COR-L47 (cell line): ENCODE results near the gene DDX3Y.

ENCODE experiments used
- DNase-seq: peaks from one replicate; lab custom pipeline; 2025; lab: John Stamatoyannopoulos, UW

DDX3Y gene

DNA sequence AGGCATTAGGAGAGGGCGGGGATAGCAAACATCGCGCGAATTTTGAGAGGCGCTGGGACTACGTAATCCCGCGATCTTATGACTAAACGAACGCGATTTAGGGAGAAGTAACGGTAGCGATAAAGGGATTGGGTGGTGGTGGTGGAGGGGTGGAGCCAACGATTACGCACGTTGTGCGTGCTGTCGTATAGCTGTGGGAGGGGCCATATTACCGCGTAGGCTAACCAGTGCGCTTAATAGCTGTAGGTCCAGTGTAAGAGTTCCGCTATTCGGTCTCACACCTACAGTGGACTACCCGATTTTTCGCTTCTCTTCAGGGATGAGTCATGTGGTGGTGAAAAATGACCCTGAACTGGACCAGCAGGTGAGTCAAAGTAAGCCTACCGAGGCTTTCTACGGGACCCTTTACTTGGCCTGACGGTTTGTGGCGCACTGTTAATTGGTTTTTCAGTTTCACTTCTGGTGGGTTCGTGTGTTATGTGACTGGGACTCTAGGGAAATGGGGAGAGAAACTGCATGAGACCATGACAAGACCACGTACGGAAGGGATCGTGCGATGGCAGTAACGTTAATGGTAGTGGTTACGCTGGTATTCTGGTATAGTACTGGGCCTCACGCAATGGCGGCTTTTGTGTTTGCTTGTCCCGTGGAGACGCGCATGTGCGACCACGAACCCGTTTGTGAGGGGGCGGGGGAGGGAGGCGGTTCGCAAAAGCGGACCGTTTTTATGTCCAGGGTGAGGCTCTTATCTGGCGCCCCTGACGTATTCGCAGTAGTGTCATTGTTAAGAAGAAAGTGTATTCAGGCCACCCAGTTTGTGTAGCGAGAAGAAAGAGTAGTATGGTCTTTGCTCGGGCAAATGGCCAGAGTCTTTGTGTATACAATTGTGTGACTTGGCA lies at the start of gene DDX3Y:
Gene DDX3Y, plus strand, starts transcription at position 251 of the 899 bp plus-strand sequence. Its CDS starts 69 bp downstream, at position 320.
- DNase-seq: peak; percentile 97

GRCh38 chrY:12855791-12856275 lies 48.8 kb upstream of the DDX3Y start:
- DNase-seq: no peak

- DNase-seq: no peak
Observed at GRCh38 chrY:12867960-12868359, 36.7 kb upstream of the DDX3Y start.

GRCh38 chrY:12896973-12897372 lies 7.7 kb upstream of the DDX3Y start:
- DNase-seq: no peak

DNA sequence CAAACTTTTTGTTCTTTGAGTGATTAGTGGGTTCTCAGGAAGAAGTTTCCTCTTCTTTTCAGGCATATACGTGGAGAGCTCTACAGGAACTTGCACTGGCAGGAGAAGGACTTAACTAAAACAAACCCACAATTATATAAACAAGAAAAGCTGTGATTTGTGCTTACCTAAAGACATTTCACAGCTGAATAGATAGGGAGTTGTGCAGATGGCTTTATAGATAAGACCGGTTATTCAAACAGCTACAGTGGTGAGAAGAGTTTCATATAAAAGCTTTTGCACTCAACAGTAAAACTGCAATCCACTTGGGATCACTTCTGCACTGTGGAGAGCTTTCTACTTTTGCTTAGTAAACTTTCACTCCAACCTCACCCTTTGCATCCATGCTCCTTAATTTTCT lies 6.1 kb upstream of the DDX3Y start:
- no peak for DNase-seq

GRCh38 chrY:12905517-12905872 lies 827 bp downstream of the DDX3Y start:
- DNase-seq: peak; percentile 62

GRCh38 chrY:12905895-12906294 lies 1.2 kb downstream of the DDX3Y start:
- peak; percentile 1 for DNase-seq

GRCh38 chrY:12913541-12913940 lies 8.9 kb downstream of the DDX3Y start:
- no peak for DNase-seq

- DNase-seq: no peak
Observed at GRCh38 chrY:12928043-12928442, 23.4 kb downstream of the DDX3Y start.

DNA sequence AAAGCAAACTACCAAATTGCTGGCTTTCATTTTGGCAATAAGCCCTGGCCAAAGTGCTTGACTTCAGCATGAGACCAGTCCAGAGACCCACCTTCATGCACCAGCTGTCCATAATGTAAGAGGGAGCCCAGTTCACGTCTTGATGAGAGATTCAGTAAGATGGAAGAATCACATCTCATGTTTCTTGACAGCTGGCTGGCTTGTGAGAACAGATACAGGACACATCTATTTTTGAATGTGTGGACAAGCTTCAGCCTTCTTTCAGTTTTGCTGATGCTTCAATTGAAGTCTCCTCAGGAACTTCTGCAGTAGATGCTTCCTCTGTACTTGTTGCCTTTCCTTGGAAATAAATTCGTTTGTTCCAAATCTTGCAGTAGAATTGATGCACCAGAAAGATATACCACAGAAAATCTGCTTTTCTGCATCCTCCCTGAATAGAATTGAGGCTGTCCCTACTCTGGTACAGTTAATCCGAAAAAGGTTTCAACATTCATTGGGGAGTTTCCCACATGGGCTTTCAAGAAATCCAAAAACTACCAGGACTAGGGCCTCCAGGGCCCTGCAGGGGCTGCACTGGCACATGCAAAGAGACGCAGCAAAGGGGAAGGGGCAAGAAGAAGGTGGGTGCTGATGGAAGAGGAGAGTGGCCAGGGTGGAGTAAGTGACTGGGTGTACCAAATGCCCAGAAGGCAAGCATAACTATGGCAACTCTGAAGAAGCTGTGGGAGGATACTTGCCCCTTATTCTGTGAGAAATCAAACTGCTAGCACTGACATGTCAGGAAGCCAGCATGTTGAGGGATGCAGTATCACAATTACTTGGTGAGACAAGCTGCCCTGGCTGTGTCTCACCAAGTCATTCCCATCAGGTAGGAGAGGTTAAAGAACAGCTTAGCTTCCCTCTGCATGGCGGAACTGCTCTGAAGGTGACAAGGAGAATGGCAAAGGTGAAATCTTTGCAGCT lies 37.3 kb downstream of the DDX3Y start:
- DNase-seq: no peak
